Mammary epithelial cell (primary cell): Measurements from ENCODE around the gene ZNF385A.

Experiments
- EZH2 ChIP-seq: IDR thresholded peaks from 2 replicates; pipeline ENCODE4 v1.6.1; 2012; ENCODE audit warnings: low read length, inconsistent platforms, borderline replicate concordance
- TF ChIP-seq, protein P1 (sequence below), 2 donors: IDR thresholded peaks in 1 of 2; conservative IDR thresholded peaks in 1 of 2; 2 replicates each; pipeline ENCODE4 v1.5.1; 2011 to 2012; ENCODE audit warnings: inconsistent platforms in 2 of 2, low read length in 2 of 2, mild to moderate bottlenecking in 2 of 2, control low read depth in 1 of 2, low read depth in 1 of 2; ENCODE audit not compliant: insufficient read depth in 1 of 2; ENCODE audit errors: extremely low read depth in 1 of 2

DNA sequence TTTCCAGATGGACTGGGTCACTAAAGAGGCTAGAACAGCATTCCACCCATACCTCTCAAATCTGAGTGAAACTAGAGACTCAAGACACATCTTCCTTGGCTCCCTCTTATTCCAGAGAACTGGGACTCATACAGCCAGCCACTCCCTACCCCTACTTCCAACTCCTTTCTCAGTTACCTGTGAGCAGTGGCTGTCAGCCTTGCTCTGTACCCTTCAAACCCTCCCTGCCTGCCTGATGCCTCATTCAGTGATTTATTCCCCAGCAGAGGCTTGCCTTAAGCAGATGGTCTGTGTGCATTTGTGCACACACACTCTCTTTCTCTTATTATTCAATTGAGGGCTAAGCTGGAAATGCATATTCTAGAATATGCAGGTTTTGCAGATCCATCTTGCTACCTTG is 34.9 kb downstream of the ZNF385A start:
- TF ChIP-seq, protein P1, sequence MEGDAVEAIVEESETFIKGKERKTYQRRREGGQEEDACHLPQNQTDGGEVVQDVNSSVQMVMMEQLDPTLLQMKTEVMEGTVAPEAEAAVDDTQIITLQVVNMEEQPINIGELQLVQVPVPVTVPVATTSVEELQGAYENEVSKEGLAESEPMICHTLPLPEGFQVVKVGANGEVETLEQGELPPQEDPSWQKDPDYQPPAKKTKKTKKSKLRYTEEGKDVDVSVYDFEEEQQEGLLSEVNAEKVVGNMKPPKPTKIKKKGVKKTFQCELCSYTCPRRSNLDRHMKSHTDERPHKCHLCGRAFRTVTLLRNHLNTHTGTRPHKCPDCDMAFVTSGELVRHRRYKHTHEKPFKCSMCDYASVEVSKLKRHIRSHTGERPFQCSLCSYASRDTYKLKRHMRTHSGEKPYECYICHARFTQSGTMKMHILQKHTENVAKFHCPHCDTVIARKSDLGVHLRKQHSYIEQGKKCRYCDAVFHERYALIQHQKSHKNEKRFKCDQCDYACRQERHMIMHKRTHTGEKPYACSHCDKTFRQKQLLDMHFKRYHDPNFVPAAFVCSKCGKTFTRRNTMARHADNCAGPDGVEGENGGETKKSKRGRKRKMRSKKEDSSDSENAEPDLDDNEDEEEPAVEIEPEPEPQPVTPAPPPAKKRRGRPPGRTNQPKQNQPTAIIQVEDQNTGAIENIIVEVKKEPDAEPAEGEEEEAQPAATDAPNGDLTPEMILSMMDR (conservative IDR thresholded peaks at IDR 0.05 in 1 of 2, IDR thresholded peaks at IDR 0.05 in 1 of 2; ENCODE audit: extremely low read depth in 1 of 2, insufficient read depth in 1 of 2, low read depth in 1 of 2, low read length in 2 of 2), result no peak
- TF ChIP-seq EZH2, result no peak
